ENCODE measurements around the gene BCAS1.

The BCAS1 gene

DNA sequence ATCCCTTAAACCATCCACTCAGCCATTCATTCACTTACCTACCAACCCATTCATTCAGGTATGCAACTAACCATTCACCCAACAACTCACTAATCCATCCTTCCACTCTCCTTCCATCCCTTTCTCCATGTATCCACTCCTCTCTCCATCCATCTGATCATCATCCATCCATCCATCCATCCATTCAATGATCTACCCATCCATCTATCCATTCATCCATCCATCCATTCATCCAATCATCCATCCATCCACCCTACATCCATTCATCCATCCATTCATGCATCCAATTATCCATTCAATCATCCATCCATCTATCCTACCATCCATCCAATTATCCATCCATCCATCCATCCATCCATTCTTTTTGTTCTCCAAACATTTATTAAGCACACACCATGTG is 13.8 kb upstream of the BCAS1 start:
- Histone ChIP-seq H3K4me3 (no peak overlapping the region), H3K27ac (no peak overlapping the region)

DNA sequence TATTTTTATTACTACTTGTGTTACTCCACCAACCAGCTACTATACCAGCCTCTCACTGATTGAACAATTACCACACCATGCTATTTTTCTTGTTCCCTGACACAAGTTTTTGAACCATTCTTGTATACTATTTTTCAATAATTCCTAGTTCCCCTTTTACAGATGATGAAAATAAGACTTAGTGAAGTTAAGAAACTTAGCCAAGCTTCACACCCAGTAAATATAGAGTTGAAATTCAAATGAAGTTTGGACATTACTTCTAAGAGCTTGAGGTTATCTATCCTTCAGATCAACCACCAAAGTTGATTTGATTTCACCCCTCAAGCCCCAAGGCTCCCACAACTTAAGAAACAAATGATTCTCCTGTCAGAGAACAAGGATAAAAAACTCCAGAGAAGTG is 13.1 kb upstream of the BCAS1 start:
- no peak overlapping the region for H3K27ac ChIP-seq
- H3K4me3 ChIP-seq = no peak overlapping the region

DNA sequence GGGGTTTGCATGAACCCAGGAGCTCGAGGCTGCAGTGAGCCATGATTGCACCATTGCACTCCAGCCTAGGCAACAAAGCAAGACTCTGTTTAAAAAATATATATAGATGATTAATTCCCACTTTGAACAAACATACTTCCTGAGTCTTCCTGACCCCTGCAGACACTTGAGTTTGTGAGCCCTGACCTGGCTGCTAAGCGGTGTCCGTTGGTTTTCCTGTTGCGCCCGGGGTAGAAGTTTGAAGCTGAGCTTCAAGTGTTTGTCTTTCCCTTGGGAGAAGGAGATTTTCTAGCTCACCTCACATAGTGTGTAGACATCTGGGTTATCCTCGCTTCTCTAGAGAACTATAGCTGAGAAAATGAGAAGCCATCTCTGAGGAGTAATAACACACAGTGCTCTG is 11.7 kb upstream of the BCAS1 start:
- Histone ChIP-seq H3K4me3 (no peak overlapping the region), H3K27ac (no peak overlapping the region)

DNA sequence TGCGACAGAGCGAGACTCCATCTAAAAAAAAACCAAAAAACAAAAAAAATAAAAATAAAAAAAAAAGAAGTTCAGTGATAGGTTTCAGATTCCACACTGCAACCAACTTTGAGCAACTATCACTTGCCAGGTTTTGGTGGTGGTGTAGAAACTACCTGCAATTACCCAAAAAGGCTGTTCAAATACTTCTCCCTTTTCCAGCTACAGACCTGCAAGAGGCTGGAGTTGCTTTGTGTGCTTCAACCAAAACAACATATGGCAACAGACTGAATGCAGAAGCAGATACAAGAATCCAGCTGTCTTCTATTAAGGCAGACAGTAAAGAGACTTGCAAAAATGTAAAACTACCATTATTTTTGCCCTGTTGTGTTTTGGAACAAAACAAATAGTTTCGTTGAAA is 9.3 kb upstream of the BCAS1 start:
- H3K4me3 ChIP-seq = no peak overlapping the region
- no peak overlapping the region for H3K27ac ChIP-seq

DNA sequence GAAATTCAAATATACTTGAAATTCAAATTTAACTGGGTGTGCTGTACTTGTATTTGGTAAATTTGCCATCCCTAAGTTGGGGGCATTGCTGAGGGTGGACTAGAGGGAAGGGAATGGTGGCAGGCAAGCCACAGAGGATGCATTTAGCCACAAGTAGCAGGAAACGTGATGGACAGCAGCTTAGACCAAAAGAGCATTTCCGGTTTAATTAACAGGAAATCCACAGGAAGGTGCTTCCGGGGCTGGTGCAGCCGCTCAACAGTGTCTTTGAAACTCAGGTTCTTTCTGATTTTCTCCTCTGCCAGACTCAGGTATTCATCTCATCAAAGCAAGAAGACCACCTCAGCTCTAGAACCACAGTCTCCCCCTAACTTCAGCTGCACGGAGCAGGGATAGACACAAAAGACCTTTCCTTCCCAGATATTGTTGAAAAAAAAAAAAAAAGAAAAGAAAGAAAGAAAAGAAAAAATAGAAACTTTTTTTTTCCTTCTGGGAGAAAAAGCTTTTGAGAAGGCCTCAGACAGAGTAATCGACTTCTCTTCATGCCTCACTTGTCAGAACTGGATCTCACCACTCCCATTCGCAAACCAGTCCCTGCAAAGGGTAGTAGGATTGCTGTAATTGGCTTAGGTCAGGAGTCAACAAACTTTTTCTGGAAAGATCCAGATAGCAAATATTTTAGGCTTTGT is 8.0 kb upstream of the BCAS1 start:
- peak overlapping the region in 1 of 21 experiments; percentile 47 for H3K27ac ChIP-seq

DNA sequence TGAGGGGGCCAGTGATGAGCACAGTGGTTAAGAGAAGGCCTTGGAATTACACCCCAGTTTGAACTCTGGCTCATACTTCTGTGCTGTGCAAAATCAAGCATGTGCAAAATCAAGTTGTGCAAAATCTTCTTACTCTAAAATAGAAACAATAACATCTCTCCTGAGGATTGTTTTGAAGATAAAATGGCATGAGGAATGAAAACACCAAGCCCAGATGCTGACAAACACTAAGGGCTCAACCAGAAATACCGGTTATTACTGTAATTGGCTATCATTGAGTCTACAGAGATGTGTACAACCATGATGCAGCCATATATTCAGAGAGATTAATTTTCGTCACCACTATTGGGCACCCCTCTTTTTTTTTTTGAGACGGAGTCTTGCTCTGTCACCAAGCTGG is 5.9 kb upstream of the BCAS1 start:
- no peak overlapping the region for H3K27ac ChIP-seq
- H3K4me3 ChIP-seq = no peak overlapping the region

More for the DNA sequence above, 8.0 kb upstream of the BCAS1 start:
- no peak overlapping the region for H3K4me3 ChIP-seq

DNA sequence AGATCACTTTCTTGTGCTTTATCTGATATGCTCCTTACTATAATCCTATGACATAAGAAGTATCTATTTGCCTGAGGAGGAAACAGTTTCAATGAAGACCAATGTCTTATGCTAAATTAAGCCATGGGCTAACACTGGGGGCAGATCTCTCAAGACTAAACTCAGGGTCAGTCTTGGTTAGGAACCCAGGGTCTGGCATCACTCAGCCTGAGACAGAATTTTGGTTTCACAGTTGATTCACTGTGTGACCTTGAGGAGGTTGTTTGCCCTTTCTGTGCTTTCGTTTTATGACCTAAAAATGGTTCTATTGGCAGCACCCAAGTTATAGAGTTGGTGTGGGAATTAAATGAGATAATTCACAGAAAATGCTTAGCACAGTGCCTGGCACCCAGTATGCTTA is 4.9 kb upstream of the BCAS1 start:
- H3K4me3 ChIP-seq = no peak overlapping the region
- H3K27ac ChIP-seq = no peak overlapping the region

DNA sequence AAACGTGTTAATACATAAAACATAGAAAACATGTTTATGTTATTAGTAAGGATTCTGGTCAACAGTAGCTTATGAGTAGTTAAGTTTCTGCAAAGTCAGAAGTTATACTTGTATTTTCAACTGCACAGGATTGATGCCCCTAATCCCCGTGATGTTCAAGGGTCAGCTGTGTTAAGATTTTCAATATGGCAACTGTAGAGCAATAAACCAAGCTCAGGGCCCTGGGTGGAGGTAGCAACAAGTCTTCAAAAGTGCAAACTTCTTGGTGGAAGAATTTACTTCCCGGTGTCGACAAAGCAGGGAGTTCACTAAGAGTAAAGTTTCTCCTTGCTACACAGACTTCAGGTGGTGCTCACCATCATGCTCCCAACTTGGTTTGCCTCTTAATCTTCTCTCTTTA is 4.1 kb upstream of the BCAS1 start:
- Histone ChIP-seq H3K4me3 (no peak overlapping the region), H3K27ac (no peak overlapping the region)

DNA sequence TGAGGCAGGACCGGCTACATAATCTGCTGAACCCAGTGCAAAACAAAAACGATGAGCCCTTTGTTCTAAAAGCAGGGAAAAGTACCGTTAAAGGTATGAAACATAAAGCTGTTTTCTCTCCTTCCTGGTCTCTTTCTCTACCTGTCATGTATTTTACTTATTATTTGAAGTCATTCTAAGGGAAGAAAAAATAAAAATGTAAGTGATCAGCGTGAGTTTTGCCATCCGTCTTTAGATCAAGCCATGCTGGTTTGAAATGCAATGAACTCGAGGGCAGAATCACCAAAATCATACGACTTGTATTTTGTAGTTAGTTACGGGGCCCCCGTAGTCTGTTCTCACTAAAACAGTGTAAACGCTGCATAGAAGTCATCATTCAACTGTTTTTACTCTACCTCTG is 2.9 kb upstream of the BCAS1 start:
- H3K4me3 ChIP-seq = no peak overlapping the region
- H3K27ac ChIP-seq = no peak overlapping the region

DNA sequence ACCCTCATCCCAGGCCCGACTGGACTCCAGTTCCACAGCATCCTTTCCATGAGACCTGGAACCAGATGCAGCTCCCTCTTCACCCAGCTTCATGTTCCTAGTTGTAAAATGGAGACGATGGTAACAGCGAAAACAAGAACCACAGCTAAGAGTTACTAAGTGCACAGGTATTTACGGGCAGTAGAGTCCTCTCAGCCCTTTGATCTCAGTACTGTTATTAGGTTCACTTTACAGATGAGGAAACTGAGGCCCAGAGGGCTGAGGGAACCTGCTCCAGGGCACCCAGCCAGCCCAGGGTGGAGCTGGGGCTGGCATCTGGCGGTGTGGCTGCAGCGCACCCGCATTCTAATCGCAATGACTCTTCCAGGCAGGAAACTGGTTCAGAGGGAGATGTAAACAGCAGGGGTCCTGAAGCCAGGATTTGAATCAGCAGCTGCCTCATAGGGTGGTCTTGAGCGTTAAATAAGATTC is 858 bp downstream of the BCAS1 start:
- Histone ChIP-seq H3K27ac (no peak overlapping the region), H3K4me3 (no peak overlapping the region)

DNA sequence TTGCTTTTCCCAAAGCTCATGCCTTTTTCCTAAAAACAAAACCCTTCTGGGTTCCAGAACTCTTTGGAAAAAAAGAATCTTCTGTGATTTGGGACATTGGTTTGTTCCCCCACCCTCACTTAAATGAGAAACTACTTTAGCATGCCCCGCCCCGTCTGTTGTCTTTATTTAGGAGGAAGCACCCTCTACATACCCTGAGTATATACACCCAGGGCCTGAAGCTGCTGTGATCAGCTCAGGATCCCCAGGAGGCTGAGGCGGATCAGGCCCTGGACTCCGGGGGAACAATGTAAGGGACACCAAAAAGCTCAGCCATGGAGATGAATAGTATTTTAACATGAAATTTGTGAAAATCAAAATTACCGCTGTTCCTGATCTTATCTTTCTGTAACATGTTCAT is 1.4 kb downstream of the BCAS1 start:
- Histone ChIP-seq H3K27ac (no peak overlapping the region), H3K4me3 (no peak overlapping the region)

DNA sequence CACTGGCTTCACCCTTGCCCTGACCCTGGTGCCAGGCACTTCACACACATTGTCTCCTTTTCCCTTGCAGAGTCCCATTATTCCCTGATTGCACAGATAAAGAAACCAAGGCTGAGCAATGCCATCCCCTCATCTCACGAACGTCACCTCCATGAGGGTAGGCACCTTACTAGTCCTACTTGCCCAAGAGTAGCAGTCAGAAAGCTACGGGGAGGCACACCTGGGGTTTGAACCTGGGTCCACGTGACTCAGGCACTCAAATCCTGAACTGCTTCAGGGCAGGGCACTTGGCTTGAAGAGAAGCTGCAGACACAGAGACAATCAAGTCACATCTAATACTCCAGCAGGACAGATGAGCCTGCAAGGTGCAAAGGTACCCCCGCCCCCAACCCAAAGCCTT is 1.9 kb downstream of the BCAS1 start:
- Histone ChIP-seq H3K4me3 (no peak overlapping the region), H3K27ac (no peak overlapping the region)

DNA sequence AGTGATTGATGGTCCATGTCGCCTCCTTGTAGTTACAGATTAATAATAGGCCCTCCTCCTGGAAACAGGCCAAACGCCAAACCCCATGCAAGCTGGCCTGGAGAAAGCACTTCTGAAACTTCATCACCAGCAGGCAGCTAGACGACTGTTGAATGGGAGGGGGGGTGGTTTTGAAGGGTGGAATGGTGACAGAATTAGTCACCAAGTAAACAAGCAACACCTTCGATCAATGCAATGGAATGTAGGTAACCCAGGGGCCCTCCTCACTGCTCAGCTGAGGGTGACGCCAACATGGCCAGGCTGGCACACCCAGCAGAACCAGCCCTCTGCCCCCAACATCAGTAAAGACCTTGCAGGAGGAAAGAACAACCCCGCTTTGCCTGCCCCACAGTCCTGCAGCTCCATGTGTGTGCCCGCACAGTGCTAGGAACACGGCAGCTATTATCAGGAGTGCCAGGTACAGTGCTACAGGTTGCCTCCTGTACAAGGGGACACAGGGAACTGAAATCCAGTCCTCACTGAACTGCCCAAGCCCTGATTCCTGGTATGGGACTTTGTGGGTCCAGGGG is 2.7 kb downstream of the BCAS1 start:
- Histone ChIP-seq H3K4me3 (no peak overlapping the region), H3K27ac (no peak overlapping the region)

DNA sequence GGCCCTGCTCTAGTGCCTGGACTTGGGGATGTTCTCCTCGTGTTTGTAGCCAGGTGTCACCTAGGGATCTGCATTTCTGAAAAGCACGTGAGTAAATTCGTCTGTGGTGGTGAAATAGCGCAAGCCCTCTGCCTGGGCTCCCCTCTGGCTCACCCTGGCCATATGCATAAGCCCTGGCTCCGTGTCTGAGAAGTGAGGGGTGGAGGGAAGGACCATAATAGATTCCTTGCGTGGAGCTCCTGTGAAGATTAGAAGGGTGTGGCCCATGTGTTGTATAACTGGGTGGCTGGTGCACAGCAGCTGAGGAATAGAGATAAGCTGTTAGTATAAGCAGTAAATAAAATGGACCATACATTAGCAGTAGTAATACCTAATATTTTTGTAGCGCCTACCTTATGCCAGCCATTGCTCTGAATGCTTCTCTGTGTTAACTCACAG is 4.8 kb downstream of the BCAS1 start:
- no peak overlapping the region for H3K27ac ChIP-seq
- no peak overlapping the region for H3K4me3 ChIP-seq

DNA sequence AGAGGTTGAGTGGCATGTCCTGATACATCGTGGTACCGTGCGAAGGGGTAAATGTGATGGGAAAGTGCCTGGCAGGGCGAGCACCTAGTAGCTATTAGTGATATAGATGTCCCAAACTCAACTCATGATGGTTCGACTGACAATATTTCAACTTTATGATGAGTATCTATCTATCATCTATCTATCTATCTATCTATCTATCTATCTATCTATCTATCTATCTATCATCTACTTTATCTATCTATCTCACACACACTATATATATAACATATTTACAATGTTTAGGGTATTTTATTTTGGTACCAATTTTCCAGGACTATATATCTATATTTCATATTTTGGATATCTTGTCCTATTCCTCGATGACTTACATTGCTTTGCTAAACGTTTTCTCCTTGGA is 5.5 kb downstream of the BCAS1 start:
- Histone ChIP-seq H3K4me3 (no peak overlapping the region), H3K27ac (no peak overlapping the region)

DNA sequence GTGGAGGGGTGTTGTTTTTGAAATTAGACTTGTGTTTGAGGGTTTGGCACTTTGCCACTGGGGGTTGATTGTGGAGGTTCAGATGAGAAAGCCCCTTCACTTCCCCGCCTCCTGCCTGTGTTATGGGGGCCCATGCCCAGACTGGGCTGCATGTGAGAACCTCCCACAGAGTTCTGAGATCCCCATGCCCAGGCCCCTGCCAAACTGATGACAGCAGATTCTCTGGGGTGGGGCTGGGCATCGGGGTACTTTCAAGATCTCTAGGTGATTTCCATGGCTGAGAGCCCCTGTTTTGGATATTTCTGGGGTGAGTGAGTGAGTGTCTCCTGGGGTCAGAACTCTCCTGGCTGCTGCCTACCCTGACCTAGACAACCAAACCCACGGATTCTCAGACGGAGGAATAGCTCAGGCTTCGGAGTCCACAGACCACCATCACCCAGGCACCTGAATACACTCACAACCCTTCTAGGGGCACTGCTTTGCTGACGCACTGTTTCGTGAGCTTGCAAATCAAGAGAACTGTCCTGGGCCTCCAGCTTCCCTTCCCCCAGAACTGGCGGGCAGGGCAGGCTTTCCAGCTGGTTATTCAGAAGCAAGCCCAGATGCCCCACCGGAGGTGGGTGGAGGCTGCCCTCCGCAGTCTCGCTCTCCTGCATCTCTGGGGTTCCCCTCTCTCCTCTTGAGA is 6.3 kb downstream of the BCAS1 start:
- Histone ChIP-seq H3K27ac (no peak overlapping the region), H3K4me3 (no peak overlapping the region)

DNA sequence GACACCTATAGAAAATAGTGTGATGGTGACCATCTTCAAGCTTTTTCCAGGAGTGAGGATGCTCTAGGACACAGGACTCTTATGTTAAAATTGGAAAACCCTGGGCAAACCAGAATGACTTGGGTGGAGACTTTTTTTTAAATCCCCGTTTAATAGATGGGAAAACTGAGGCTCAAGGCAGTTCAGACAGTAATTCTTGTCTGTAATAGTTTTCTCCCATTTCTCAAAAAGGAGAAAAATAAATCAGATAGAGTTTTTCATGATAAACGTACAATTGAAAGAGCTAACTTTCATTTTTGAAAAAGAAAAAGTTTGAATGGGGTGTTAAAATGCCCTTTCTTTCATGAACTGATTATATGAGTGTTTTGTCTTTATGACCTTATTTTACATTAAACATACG is 6.8 kb downstream of the BCAS1 start:
- H3K27ac ChIP-seq = no peak overlapping the region

DNA sequence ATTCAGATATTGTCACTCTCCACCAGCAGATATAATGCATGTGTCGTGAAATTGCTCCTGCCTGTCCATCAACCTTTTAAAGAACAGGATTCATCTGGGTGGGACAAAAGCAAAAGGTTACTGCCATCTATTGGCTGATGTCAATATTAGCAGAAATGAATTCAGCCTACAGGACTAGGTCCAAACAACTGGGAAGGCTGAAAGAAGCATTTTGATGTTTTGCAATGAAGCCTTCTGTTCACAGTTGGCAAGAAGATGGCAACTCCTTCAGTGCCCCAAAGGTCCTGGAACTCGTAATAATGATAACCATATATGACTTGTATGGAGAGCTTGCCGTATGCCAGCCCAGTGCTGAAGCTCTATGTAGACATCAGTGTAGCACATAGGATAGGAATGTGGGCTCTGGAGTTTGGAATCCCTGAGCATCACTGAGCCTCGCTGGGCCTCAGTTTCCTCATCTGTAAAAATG is 7.5 kb downstream of the BCAS1 start:
- H3K4me3 ChIP-seq = no peak overlapping the region
- H3K27ac ChIP-seq = no peak overlapping the region

More for the DNA sequence above, 6.8 kb downstream of the BCAS1 start:
- no peak overlapping the region for H3K4me3 ChIP-seq

DNA sequence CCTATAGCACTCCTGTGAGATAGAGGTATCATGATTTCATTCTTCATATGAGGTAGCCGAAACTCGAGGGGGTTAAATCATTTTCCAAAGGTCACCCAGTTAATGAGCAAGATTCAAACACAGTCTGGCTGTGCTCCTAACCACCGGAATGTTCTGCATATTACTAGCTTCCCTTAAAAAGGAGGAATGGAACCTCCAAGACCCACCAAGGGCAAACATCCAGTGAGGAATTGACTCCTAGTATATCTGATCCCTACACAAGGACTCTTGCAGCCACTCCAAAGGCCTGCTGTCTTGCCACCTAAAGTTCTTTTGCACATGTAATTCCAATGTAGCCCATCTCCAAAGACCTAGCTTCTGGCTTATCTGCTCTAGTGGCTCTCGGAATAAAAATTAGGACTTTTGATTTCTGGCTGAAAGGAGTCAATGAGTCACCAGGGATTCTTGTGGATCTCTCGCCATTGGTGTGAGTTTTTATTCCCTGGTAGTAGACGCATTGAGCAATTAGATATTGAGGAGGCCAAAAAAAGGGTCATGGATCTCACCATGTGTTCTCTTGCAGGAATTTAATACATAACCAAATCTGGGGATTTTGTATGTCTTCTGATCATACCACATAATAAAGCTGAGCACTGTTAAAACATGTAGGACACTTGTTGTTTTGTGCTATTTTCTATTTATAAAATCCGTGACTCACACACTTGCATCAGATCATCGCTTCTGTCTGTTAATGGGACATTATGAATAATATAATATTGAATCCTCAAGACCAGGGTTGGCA is 9.1 kb downstream of the BCAS1 start:
- Histone ChIP-seq H3K4me3 (no peak overlapping the region), H3K27ac (peak overlapping the region in 5 of 21 experiments; percentile 15 to 47 (median 20))

DNA sequence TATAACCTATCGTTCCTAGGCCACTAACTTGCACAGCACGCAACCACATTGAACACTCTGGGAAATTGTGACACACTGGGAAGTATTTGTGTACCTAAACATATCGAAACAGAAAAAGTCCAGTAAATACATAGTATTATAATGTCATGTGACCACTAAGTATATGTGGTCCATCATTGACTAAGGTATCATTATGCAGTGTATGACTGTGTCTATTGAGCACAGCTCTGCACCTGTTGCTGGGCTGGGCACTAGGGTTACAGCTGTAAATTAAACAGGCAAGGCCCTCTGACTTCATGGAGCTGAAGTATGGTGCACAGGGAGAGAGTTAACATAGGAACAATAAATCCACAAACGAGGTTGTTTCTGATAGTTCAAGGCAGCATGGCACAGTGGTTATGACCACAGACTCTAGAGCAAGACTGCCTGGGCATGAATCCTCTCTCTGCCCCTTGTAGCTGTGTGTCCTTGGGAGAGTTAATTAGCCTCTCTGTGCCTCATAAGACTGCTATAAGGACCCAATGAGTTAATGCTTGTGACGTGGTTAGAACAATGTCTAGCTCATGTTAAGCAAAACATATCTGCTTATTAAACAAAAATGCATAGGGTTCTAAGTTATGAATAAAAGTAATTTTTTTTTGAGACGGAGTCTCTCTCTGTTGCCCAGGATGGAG is 10.6 kb downstream of the BCAS1 start:
- Histone ChIP-seq H3K27ac (no peak overlapping the region), H3K4me3 (no peak overlapping the region)

Data from skin epidermis (tissue), 12 donors.